GM21717 (cell line): Measurements from ENCODE around the gene DOK7.

Experiments used
- ATAC-seq: cut with Tn5 transposase; IDR thresholded peaks from one replicate; pipeline ENCODE4 v1.9.1; 2021; ENCODE audit warnings: mild to moderate bottlenecking, moderate library complexity; ENCODE audit not compliant: unreplicated experiment

The DOK7 gene

GRCh38 chr4:3427134-3427476 lies 36.0 kb upstream of the DOK7 start:
- ATAC-seq, result no peak

DNA sequence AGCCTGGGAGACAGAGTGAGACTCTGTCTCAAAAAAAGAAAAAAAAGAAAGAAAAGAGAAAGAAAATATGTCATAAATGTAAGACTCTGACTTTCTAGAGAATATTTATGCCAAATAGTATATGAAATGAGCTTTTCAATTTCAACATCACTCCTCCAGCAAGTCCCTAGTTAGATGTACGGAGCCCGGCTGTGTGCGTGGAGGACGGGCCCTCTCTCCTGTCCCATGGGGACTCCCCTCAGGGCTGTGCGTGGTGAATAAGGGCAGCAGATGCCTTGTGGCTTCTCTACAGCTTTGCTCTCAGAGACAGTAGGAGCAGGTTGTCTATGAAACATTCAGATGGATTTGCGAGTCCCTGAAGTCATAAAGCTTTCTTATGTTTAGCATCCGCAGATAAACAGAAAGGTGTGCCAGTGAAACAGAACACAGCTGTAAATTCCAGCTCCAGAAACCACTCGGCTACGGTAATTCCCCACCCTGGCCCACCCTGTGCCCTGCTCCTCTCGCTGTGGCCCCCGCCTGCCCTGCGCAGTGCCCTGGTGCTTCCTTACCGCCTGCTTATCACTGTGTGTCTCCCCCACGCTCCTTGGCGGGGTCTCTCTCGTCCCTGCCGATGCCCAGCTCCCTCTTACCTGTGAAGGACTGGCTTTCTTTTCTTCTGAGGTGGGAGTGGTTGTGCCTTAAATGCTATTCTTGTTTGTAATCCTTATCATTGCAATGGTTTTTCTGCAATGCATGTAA lies 35.2 kb upstream of the DOK7 start:
- no peak for ATAC-seq

- no peak for ATAC-seq
Observed at GRCh38 chr4:3429651-3430050, 33.5 kb upstream of the DOK7 start.

GRCh38 chr4:3430524-3430923 lies 32.6 kb upstream of the DOK7 start:
- ATAC-seq, result no peak

DNA sequence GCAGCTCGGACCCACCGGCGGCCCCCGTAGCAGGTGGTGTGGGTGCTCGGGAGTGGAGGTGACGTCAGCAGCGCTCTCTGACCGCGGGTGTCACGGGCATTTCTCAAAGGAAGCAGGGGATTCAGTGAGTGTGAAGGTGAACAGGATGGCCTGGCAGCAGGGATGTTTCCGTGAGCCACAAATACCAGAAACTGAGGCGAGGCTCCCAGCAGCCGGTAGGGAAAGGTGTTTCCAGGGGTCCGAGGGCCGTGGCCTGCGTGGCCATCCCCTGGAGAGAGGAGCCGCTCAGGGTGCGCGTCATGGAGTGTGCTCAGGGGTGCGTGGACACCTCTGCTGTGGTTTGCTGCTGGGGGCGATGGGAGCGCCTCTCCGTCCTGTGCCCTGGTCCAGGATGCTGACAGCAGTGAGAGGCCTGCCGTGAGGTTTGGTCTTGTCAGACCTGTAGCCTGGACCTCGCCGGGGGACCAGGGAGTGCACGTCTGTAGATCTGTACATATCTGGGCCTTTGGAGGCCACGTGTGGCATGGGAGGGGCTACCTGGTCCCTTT lies 31.6 kb upstream of the DOK7 start:
- ATAC-seq, result no peak

DNA sequence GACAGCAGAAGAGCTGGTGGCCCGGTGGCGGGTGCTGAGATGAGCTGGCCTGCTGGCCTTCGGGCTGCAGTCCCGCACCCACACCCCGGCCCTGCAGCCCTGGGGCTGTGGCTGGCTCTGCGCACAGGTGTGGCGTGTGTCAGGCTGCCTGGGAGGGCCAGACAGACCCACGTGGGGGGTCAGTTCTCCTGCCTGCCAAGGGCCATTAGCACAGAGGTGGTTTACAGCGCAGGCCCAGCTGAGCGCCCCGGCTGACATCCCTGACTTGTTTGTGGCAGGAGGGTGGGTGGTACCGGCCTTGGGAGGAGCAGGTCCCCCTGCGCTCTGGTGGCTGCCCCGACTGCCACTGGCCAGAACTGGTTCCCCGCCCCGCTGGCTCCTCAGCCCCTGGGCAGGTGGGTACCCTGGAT lies 30.7 kb upstream of the DOK7 start:
- no peak for ATAC-seq

DNA sequence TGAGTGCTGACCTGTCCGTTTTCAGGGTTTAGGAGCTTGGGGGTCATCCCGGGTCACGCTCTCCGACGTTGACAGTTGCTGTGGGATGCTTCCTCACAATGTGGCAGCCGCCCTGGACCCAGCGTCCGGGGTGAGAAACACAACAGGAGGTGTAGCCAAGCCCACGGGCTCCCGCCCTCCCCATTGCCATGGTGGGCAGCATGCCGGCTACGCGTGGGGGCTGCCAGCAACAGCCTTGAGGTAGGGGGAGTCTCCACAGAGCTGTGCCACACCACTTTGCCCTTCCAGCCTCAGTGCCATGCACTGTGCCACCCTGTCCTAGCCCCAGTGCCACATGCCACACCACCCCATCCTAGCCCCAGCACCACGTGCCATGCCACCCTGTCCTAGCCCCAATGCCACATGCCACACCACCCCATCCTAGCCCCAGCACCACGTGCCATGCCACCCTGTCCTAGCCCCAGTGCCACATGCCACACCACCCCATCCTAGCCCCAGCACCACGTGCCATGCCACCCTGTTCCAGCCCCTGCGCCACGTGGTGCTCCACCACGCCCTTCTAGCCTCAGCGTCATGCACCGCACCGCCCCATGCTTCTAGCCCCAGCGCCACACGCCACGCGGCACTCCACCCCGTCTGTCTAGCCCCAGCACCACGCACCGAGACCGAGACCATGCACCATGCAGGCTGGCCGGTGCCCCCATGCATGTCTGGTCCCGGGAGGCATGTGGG lies 29.8 kb upstream of the DOK7 start:
- no peak for ATAC-seq

DNA sequence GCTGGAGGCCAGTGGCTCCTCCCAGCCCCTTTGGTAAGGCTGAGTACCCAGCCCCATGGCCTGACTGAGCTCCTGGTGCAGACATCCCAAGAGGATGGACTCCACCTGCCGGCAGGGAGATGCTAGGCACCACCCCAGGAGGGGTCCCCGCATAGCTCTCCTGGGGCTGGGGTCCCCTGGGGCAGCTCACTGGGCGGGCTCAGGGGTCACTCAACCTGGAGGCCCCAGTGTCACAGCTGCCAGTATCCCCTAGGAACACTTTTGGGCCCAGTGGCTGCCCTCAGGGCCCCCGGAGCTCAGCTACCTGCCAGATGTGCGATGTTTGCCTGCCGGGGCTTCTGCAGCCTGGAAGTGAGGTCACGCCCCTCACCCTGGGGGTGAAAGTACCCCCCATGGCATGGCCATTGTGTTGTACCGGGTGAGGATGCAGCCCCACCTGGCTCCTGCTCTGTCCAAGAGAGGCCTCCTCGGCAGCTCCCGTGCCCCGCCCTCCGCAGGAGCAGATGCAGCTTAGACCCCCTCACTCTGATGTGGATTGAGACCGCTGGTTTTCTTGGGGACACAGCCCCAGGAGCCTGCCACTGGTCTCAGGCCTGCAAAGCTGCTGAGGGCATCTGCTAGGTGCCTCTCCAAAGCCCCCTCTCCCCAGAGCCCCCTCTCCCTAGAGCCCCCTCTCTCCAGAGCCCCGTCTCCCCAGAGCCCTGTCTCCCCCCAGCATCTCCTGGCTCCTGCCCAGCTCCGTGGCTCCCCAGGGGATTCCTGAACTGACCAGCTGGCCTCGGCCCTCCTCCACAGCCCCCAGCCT lies 28.0 kb upstream of the DOK7 start:
- ATAC-seq, result no peak

- ATAC-seq, result no peak
Observed at GRCh38 chr4:3435686-3435956, 27.5 kb upstream of the DOK7 start.

DNA sequence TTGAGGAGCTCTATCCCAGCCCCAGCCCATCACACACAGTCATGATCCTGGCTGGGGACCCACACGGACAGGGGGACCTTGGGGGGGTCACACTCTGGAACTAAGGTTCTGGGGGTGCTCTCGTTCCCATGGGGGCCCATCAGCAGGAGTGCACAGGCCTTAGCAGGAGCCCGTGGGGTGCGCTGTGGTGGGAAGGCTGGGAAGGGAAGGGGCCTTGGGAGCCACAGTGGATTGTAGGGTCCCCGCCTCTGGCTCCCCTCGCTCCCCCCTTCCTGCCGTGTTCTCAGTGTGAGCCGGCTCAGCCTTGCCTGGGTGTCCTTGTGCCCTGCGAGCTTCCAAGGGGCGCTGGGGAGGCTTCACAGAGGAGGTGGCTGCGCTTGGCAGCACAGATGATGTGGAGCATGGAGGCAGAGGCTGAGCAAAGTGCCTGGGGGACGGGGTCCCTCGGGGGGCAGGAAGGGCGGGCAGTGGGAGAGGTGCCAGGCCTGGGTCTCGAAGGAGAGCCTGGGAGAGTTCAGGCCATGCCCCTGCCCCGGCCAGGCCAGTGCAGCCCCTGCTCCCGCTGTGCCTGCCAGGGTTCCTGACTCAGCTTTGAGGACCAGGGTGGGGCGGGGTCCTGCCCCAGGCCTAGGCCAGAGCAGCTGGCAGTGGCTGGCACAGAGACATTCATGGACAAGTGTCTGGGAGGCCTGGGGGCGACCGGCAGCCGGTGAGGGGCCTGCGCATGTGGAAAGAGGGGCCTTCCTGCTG lies 26.9 kb upstream of the DOK7 start:
- no peak for ATAC-seq

DNA sequence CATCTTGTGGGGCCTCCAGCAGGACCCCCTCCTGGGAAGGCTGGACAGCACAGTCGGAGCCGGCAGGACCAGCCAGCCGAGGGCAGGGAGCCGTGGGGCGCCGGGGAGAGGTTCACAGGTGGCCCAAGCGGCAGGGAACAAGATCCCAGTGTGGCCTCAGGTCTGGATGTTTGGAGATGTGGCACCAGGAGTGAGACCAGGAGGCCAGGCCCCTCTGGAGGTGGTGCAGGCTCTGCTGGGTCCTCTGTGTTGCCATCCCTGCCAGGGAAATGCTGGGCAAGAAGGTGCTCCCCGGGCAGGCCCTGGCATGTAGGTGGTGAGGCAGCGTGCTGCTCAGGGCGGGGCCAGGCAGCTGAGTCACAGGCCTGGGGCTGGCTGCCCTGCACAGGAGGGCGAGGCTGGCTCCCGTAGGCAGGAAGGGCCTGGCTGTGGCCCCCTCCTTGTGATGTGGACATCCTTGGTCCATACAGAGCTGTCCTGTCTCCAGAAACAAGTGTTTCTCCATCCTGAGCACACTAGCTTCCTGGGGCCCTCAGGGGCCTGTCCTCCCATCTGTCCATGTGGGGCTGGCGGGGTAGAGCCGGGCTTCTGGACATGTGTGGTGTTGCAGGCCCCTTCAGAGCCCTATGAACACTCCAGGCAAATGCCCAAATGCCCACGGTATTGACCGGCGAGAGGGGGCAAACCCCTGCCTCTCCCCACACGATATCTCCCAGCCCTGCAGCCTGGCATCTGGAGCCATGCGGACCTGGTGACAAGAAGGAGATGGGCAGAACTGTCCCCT lies 26.1 kb upstream of the DOK7 start:
- ATAC-seq, result no peak

- no peak for ATAC-seq
Observed at GRCh38 chr4:3437582-3437936, 25.5 kb upstream of the DOK7 start.

- no peak for ATAC-seq
Observed at GRCh38 chr4:3437998-3438846, 24.9 kb upstream of the DOK7 start.

GRCh38 chr4:3438847-3439180 lies 24.3 kb upstream of the DOK7 start:
- no peak for ATAC-seq

GRCh38 chr4:3439391-3439790 lies 23.7 kb upstream of the DOK7 start:
- no peak for ATAC-seq

DNA sequence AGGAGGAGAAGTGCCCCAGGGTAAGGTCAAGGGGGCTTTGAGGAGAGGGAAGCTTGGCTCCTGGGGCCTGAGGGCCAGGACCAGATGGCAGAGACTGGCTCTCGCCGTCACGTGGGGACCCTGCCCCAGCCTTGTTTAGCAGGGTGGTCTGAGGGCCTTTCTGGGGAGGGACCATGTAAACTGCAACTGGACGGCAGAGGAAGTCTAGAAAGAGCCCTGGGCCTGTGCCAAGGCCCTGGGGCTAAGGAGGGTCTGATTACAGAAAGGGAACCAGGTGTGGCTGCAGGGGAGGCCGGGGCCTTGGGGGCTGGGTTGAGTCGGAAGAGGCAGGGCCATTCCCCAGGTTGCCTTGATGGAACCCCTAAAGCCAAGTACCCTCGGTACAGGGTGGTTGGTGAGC lies 23.1 kb upstream of the DOK7 start:
- ATAC-seq, result no peak

DNA sequence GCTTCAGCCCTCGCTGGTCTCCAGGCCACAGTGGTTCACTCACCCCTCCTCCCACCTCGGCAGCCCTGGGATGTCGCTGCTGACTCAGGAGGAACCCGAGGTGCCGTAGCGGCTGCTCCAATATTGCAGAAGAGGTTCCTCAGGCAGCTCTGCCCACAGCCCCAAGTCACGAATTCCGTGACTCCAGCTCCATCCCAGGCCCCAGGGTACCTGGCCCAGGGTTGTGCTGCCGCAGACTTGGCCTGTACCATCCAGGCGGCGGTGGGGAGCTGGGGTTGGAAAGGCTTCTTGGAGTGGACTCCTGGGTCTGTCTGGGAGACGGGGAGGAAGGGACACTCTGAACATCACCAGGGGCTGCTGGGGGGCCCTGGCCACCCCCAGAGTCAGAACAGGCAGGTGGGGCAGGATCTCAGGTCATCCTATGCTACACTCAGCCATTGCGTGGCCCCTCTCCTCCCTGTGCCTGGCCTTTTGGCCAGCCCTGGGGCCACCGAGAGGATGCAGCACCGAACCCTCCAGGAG lies 22.1 kb upstream of the DOK7 start:
- ATAC-seq, result no peak

DNA sequence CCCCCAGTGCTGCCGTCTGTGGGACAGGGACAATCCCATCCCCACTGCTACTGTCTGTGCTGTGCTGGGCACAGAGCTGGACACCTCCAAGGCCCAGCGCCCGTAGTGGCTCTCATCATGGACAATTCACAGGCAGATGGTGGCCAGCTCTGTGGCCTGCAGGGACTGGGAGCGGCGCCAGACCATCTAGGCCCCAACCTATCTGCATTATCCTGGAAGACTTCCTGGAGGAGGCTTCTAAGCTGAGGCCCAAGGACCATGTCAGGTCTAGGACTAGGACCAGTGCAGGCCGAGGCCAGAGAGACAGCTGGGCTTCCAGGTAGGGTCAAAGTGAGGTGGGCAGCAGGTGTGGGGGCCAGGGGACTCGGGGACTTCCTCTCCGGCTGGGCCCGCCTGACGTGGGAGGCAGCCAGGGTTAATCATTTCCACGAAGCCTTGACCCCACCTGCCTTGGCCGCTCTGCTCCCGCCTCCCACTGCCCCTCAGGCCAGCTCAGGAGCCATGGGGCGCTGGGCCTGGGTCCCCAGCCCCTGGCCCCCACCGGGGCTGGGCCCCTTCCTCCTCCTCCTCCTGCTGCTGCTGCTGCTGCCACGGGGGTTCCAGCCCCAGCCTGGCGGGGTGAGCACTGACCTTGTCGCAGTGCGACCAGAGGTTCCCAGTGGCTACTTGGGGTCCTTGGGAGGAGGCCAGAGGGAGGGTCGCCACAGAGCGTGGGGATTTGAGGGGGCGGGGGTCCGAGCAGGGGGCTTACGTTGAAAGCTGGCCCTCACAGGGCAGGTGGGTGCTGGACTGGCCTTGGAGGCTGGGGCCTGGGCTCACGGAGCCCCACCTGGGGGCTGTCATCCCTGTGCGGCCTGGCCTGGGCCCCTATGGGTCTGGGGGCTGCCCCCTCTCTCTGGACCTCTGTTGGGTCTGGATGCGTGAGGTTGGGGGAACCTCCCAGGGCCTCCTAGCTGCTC lies 21.3 kb upstream of the DOK7 start, which contains the start of gene HGFAC:
Gene HGFAC (plus strand): TSS at position 468 of the 959 bp plus-strand sequence. CDS start 34 bp downstream, at position 502.
- ATAC-seq, result no peak
